Endothelial cell of umbilical vein (primary cell): ENCODE measurements around the gene XPOT. TPM values are rescaled to one million over a fixed set of nuclear protein-coding genes. Genes with fewer than 3 reads are reported as not detected.

Source experiments
- BruUV-seq: library from RNA; stranded (reverse); fragments of 400-500 nt; replicated peaks from 2 replicates; lab custom pipeline; 2021; lab: Mats Ljungman, UMichigan
- CTCF ChIA-PET: fragments of 300-600, 350-600 bp; sonication (Branson Sonifier 250); formaldehyde crosslinking; loops from one replicate; lab custom pipeline; 2021; ENCODE audit warnings: antibody characterized with exemption, inconsistent platforms; lab: Charles Lee
- POLR2A ChIA-PET: fragments of 300-600, 350-600 bp; sonication (Branson Sonifier 250); formaldehyde crosslinking; loops from one replicate; lab custom pipeline; 2021; ENCODE audit warnings: antibody characterized with exemption, inconsistent platforms; lab: Charles Lee
- DNase-seq: peaks from one replicate; pipeline ENCODE4 v3.0.0-alpha.2; 2011; ENCODE audit warnings: low read depth, low spot score
- FAIRE-seq: peaks from 2 replicates; lab custom pipeline; 2011; peaks lifted over from hg19 to GRCh38; lab: Jason Lieb, UNC
- H2AFZ ChIP-seq: 2 replicates; pipeline ENCODE4 v1.6.0; 2012; ENCODE audit warnings: low read depth, low read length, control low read depth, inconsistent platforms
- H3K27ac ChIP-seq: 2 replicates; pipeline ENCODE4 v1.5.1; 2011; ENCODE audit warnings: low read depth, mild to moderate bottlenecking, control low read depth, low read length, moderate library complexity; ENCODE audit not compliant: insufficient read depth
- H3K27me3 ChIP-seq, 2 experiments: 2 replicates each; pipeline versions ENCODE4 v1.6.0 to v1.6.1; 2011; ENCODE audit warnings: low read length in 2 of 2, mixed read lengths in 1 of 2; ENCODE audit not compliant: control insufficient read depth in 2 of 2, insufficient read depth in 2 of 2
- H3K36me3 ChIP-seq, 2 experiments: 2 replicates in 1 of 2; 3 replicates in 1 of 2; pipeline ENCODE4 v1.5.1; 2011; ENCODE audit warnings: low read length in 2 of 2, mild to moderate bottlenecking in 1 of 2, moderate library complexity in 1 of 2; ENCODE audit not compliant: control insufficient read depth in 2 of 2, insufficient read depth in 2 of 2; ENCODE audit errors: extremely low read depth in 1 of 2
- H3K4me1 ChIP-seq: 3 replicates; pipeline ENCODE4 v1.5.1; 2011; ENCODE audit warnings: mild to moderate bottlenecking, low read length; ENCODE audit not compliant: control insufficient read depth, insufficient read depth; ENCODE audit errors: extremely low read depth
- H3K4me2 ChIP-seq: 2 replicates; pipeline ENCODE4 v1.6.1; 2011; ENCODE audit warnings: low read length, control low read depth, mixed read lengths; ENCODE audit not compliant: insufficient read depth
- H3K4me3 ChIP-seq, 3 experiments: fragments of 200-600 bp in 1 of 3; sonication (generic), shearing (Covaris generic) in 1 of 3; replicated peaks in 1 of 3; 2 replicates each; pipeline ENCODE4 v1.5.1; 2011 to 2016; ENCODE audit warnings: control low read depth in 3 of 3, low read length in 3 of 3, mild to moderate bottlenecking in 2 of 3, inconsistent platforms in 1 of 3, low read depth in 1 of 3, moderate library complexity in 1 of 3; ENCODE audit not compliant: insufficient read depth in 1 of 3
- H3K79me2 ChIP-seq: 2 replicates; pipeline ENCODE4 v1.6.0; 2012; ENCODE audit warnings: low read length, inconsistent platforms; ENCODE audit not compliant: control insufficient read depth, insufficient read depth
- H3K9ac ChIP-seq: replicated peaks from 2 replicates; pipeline ENCODE3; 2011; ENCODE audit warnings: low read length, control low read depth; ENCODE audit not compliant: insufficient read depth; ENCODE audit errors: extremely low read depth
- H3K9me1 ChIP-seq: replicated peaks from 3 replicates; pipeline ENCODE4 v1.6.0; 2011; ENCODE audit warnings: mild to moderate bottlenecking, low read length; ENCODE audit not compliant: control insufficient read depth, insufficient read depth; ENCODE audit errors: extremely low read depth
- H3K9me3 ChIP-seq: replicated peaks from 2 replicates; pipeline ENCODE4 v1.5.1; 2012; ENCODE audit warnings: low read length, inconsistent platforms; ENCODE audit not compliant: control insufficient read depth, insufficient read depth
- H4K20me1 ChIP-seq: replicated peaks from 2 replicates; pipeline ENCODE3; 2011; ENCODE audit warnings: mild to moderate bottlenecking, low read length; ENCODE audit not compliant: control insufficient read depth, insufficient read depth; ENCODE audit errors: extremely low read depth
- EZH2 ChIP-seq: IDR thresholded peaks from 2 replicates; pipeline ENCODE4 v1.6.1; 2012; ENCODE audit warnings: borderline replicate concordance, low read depth, mild to moderate bottlenecking, moderate library complexity, low read length, inconsistent platforms; ENCODE audit not compliant: severe bottlenecking
- FOS ChIP-seq: IDR thresholded peaks from 2 replicates; pipeline ENCODE4 v1.6.1; 2011; ENCODE audit warnings: mild to moderate bottlenecking, low read length, moderate library complexity, borderline replicate concordance; ENCODE audit not compliant: insufficient read depth
- GATA2 ChIP-seq: IDR thresholded peaks from 2 replicates; pipeline ENCODE4 v1.7.0; 2011; ENCODE audit warnings: low read depth, mild to moderate bottlenecking, moderate library complexity, mixed read lengths, low read length; ENCODE audit not compliant: insufficient read length, insufficient read depth
- JUN ChIP-seq: IDR thresholded peaks from 2 replicates; pipeline ENCODE4 v1.6.1; 2011; ENCODE audit warnings: borderline replicate concordance, low read depth; ENCODE audit not compliant: insufficient read length, insufficient read depth
- MYC ChIP-seq: IDR thresholded peaks from one replicate; pipeline ENCODE4 v1.6.1; 2011; ENCODE audit warnings: mild to moderate bottlenecking, low read depth, low read length
- POLR2AphosphoS5 ChIP-seq: IDR thresholded peaks from 2 replicates; pipeline ENCODE4 v1.6.1; 2012; ENCODE audit warnings: low read depth, mild to moderate bottlenecking, control low read depth, low read length, moderate library complexity; ENCODE audit not compliant: insufficient read depth
- dilution Hi-C: fragments of 300-500 bp; cut with MboI; formaldehyde crosslinking; loops from one replicate; pipeline ENCODE4 v1.15.0; 2019; ENCODE audit warnings: low sequenced_read_pairs; ENCODE audit not compliant: extremely low pct_ligation_motif_present
- intact Hi-C: fragments of 100-400 bp; cut with micrococcal nuclease; formaldehyde crosslinking; loops from one replicate; pipeline ENCODE4 v1.10.0; 2022
- polyA plus RNA-seq, 4 experiments: library from polyadenylated mRNA; depleted of rRNA in 3 of 4; stranded (reverse) in 3 of 4; unstranded in 1 of 4; fragments of >200 nt; gene quantifications; 2 replicates each; pipeline versions ENCODE4 v1.2.1 to v1.2.3, GENCODE V29; 2011 to 2012; ENCODE audit warnings: missing spikeins in 1 of 4
- total RNA-seq: library from RNA; stranded (reverse); gene quantifications from 2 replicates; pipeline ENCODE4 v1.2.3, GENCODE V29; 2021
- TF ChIP-seq, protein P1 (sequence below), 2 donors: IDR thresholded peaks; 1 replicate in 1 of 2; 2 replicates in 1 of 2; pipeline ENCODE4 v1.5.1; 2011; ENCODE audit warnings: low read length in 2 of 2, mild to moderate bottlenecking in 2 of 2, moderate library complexity in 2 of 2, control low read depth in 1 of 2, inconsistent platforms in 1 of 2, low read depth in 1 of 2; ENCODE audit not compliant: insufficient read depth in 1 of 2; ENCODE audit errors: extremely low read depth in 1 of 2
- TF ChIP-seq, protein P2 (sequence below): IDR thresholded peaks from 2 replicates; pipeline ENCODE4 v1.6.1; 2011; ENCODE audit not compliant: insufficient read depth, insufficient read length

The XPOT gene
- total and polyA plus RNA-seq, 2 donors (not counting 3 experiments of a cell fraction or from before 2014, with no cell fraction given) = 21.9 to 88.9 TPM

DNA sequence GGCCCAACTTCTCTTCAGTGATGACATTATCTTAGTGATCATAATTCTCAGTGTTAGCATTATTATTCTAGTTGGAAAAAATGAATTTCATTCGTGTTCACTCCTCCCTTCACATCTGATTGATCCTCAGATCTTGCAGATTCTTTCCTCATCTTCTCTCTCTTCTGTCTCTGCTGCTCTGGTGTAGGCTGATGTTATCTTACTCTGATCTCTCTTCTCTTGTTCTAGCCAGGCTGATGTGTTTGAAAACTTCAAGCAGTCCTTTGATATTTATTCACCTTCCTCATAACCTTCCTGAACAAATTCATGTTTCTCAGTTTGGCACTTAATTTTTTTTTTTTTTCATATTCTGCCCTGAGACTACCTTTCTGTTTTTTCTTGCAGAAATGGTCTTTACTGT, 42.1 kb downstream of the XPOT start:
- no peak for FAIRE-seq
- ChIA-PET CTCF (no interaction called here), POLR2A (no interaction called here)
- no peaks in the 10 kb centered on the region for H3K27me3 ChIP-seq
- H3K9me3 ChIP-seq = no peaks in the 10 kb centered on the region
- no peak overlapping the region for H3K4me2 ChIP-seq
- no TSS peak for BruUV-seq
- H2AFZ ChIP-seq = no peak overlapping the region
- H3K79me2 ChIP-seq = no peaks in the 10 kb centered on the region
- DNase-seq = no peak
- H3K27ac ChIP-seq = no peak overlapping the region
- no peaks in the 10 kb centered on the region for H3K9me1 ChIP-seq
- dilution Hi-C loops = no loop called here
- H3K4me1 ChIP-seq = peaks cover 6% of the 10 kb centered on the region
- no peaks in the 10 kb centered on the region for H4K20me1 ChIP-seq
- intact Hi-C loops = no loop called here
- H3K4me3 ChIP-seq = no peak overlapping the region
- H3K9ac ChIP-seq = no peak overlapping the region
- peaks cover 9 to 12% of the 10 kb centered on the region in 2 experiments for H3K36me3 ChIP-seq
- TF ChIP-seq FOS (no peak), MYC (no peak), POLR2AphosphoS5 (no peak), GATA2 (no peak), JUN (no peak), EZH2 (no peak)
- TF ChIP-seq, protein P1, sequence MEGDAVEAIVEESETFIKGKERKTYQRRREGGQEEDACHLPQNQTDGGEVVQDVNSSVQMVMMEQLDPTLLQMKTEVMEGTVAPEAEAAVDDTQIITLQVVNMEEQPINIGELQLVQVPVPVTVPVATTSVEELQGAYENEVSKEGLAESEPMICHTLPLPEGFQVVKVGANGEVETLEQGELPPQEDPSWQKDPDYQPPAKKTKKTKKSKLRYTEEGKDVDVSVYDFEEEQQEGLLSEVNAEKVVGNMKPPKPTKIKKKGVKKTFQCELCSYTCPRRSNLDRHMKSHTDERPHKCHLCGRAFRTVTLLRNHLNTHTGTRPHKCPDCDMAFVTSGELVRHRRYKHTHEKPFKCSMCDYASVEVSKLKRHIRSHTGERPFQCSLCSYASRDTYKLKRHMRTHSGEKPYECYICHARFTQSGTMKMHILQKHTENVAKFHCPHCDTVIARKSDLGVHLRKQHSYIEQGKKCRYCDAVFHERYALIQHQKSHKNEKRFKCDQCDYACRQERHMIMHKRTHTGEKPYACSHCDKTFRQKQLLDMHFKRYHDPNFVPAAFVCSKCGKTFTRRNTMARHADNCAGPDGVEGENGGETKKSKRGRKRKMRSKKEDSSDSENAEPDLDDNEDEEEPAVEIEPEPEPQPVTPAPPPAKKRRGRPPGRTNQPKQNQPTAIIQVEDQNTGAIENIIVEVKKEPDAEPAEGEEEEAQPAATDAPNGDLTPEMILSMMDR (IDR thresholded peaks at IDR 0.05; ENCODE audit: extremely low read depth in 1 of 2, insufficient read depth in 1 of 2, low read depth in 1 of 2, low read length in 2 of 2) = no peak
- TF ChIP-seq, protein P2, sequence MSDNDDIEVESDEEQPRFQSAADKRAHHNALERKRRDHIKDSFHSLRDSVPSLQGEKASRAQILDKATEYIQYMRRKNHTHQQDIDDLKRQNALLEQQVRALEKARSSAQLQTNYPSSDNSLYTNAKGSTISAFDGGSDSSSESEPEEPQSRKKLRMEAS = no peak
